ENCODE measurements around the gene SPDYC.

Gene SPDYC

GRCh38 chr11:65205602-65205967, 35.6 kb downstream of the SPDYC start:
- DNase-seq (ENCODE audit: low spot score) (no peak), FAIRE-seq (no peak)

- no peak for FAIRE-seq
- DNase-seq (ENCODE audit: low spot score) = no peak
These were observed 36.4 kb downstream of the SPDYC start for GRCh38 chr11:65206441-65206841.

- FAIRE-seq = no peak
- DNase-seq (ENCODE audit: low spot score) = no peak
These were observed 36.9 kb downstream of the SPDYC start for GRCh38 chr11:65206901-65207300.

- DNase-seq (ENCODE audit: low spot score) (no peak), FAIRE-seq (no peak)
These were observed 38.1 kb downstream of the SPDYC start for GRCh38 chr11:65207918-65208784.

- FAIRE-seq = no peak
These were observed 39.0 kb downstream of the SPDYC start for GRCh38 chr11:65208785-65209710.

GRCh38 chr11:65209711-65210360, 39.8 kb downstream of the SPDYC start:
- DNase-seq (ENCODE audit: low spot score) = no peak
- no peak for FAIRE-seq

More at GRCh38 chr11:65208785-65209710, 39.0 kb downstream of the SPDYC start:
- DNase-seq (ENCODE audit: low spot score) = no peak

- no peak for DNase-seq (ENCODE audit: low spot score)
- no peak for FAIRE-seq
These were observed 40.3 kb downstream of the SPDYC start for GRCh38 chr11:65210361-65210731.

GRCh38 chr11:65210748-65211147, 40.7 kb downstream of the SPDYC start:
- FAIRE-seq (no peak), DNase-seq (ENCODE audit: low spot score) (no peak)

- no peak for FAIRE-seq
- DNase-seq (ENCODE audit: low spot score) = no peak
These were observed 41.5 kb downstream of the SPDYC start for GRCh38 chr11:65211293-65212105.

- FAIRE-seq (no peak), DNase-seq (ENCODE audit: low spot score) (no peak)
These were observed 42.3 kb downstream of the SPDYC start for GRCh38 chr11:65212226-65212801.

GRCh38 chr11:65213322-65214211, 43.5 kb downstream of the SPDYC start:
- DNase-seq (ENCODE audit: low spot score) = no peak
- FAIRE-seq = no peak

GRCh38 chr11:65214212-65214845, 44.3 kb downstream of the SPDYC start:
- FAIRE-seq (no peak), DNase-seq (ENCODE audit: low spot score) (no peak)

GRCh38 chr11:65215441-65216076, 45.5 kb downstream of the SPDYC start:
- DNase-seq (ENCODE audit: low spot score) (no peak), FAIRE-seq (no peak)

- no peak for FAIRE-seq
- no peak for DNase-seq (ENCODE audit: low spot score)
These were observed 46.8 kb downstream of the SPDYC start for GRCh38 chr11:65216830-65217229.

GRCh38 chr11:65217441-65218423, 47.7 kb downstream of the SPDYC start:
- FAIRE-seq = no peak

GRCh38 chr11:65218446-65218845, 48.4 kb downstream of the SPDYC start:
- no peak for FAIRE-seq
- DNase-seq (ENCODE audit: low spot score) = no peak

More at GRCh38 chr11:65217441-65218423, 47.7 kb downstream of the SPDYC start:
- DNase-seq (ENCODE audit: low spot score) = no peak

GRCh38 chr11:65219930-65220213, 49.8 kb downstream of the SPDYC start:
- FAIRE-seq = no peak
- no peak for DNase-seq (ENCODE audit: low spot score)

- no peak for DNase-seq (ENCODE audit: low spot score)
- FAIRE-seq = no peak
These were observed 51.0 kb downstream of the SPDYC start for GRCh38 chr11:65221026-65221425.

Measured in RCC 7860 (cell line).